GM23338 (cell line): ENCODE results near the gene CERS5.

Experiments
- CTCF ChIP-seq, 2 experiments: fragments of 200-600 bp in 1 of 2; sonication (generic) in 1 of 2; conservative IDR thresholded peaks; 2 replicates each; pipeline versions ENCODE4 v1.5.1 to v1.6.1; 2016 to 2017; ENCODE audit warnings: antibody characterized with exemption in 2 of 2, low read depth in 2 of 2, mild to moderate bottlenecking in 2 of 2, moderate library complexity in 1 of 2
- ETS1 ChIP-seq: IDR thresholded peaks from 2 replicates; pipeline ENCODE4 v1.6.1; 2016; ENCODE audit warnings: antibody characterized with exemption
- EZH2 ChIP-seq: fragments of 200-600 bp; sonication (generic); IDR thresholded peaks from one replicate; pipeline ENCODE4 v1.8.0; 2017; ENCODE audit warnings: antibody characterized with exemption, mild to moderate bottlenecking, low read depth; ENCODE audit not compliant: unreplicated experiment
- EZH2phosphoT487 ChIP-seq: fragments of 200-600 bp; sonication (generic); IDR thresholded peaks from one replicate; pipeline ENCODE4 v1.8.1; 2018; ENCODE audit warnings: antibody characterized with exemption; ENCODE audit not compliant: unreplicated experiment
- JUNB ChIP-seq: IDR thresholded peaks from one replicate; pipeline ENCODE4 v1.6.1; 2016; ENCODE audit warnings: antibody characterized with exemption; ENCODE audit not compliant: unreplicated experiment
- POLR2AphosphoS5 ChIP-seq: IDR thresholded peaks from 2 replicates; pipeline ENCODE4 v1.6.1; 2016; ENCODE audit warnings: antibody characterized with exemption, low read depth
- REST ChIP-seq: IDR thresholded peaks from one replicate; pipeline ENCODE4 v1.6.1; 2018; ENCODE audit warnings: antibody characterized with exemption; ENCODE audit not compliant: unreplicated experiment

GRCh38 chr12:50132505-50133135 is 34.5 kb downstream of the CERS5 start:
- TF ChIP-seq EZH2phosphoT487 (no peak), CTCF (conservative IDR thresholded peaks at IDR 0.05; ENCODE audit: low read depth in 2 of 2) (peak; percentile 64 to 84), REST (no peak), JUNB (no peak), EZH2 (no peak), ETS1 (no peak), POLR2AphosphoS5 (no peak)
